ENCODE data around the gene GIGYF1. TPM values are rescaled to one million over a fixed set of nuclear protein-coding genes. Genes with fewer than 3 reads are reported as not detected.

Gene GIGYF1
- total and polyA plus RNA-seq, 2 donors (not counting 3 experiments of a cell fraction or from before 2014, with no cell fraction given), result 13.6 to 46.3 TPM

GRCh38 chr7:100671353-100672327 is 22.4 kb downstream of the GIGYF1 start:
- Histone ChIP-seq H3K36me3 (ENCODE audit: control insufficient read depth in 2 of 2, extremely low read depth in 1 of 2, insufficient read depth in 2 of 2, low read length in 2 of 2) (peaks cover 2 to 3% of the 10 kb centered on the region in 2 experiments), H3K27ac (ENCODE audit: insufficient read depth, low read depth, low read length) (no peak overlapping the region), H3K4me2 (ENCODE audit: insufficient read depth, low read length) (no peak overlapping the region), H2AFZ (ENCODE audit: low read depth, low read length) (no peak overlapping the region), H3K27me3 (ENCODE audit: control insufficient read depth in 2 of 2, insufficient read depth in 2 of 2, low read length in 2 of 2) (peaks cover 4 to 5% of the 10 kb centered on the region in 2 experiments), H3K9me1 (replicated peaks; ENCODE audit: control insufficient read depth, extremely low read depth, insufficient read depth, low read length) (no peaks in the 10 kb centered on the region), H3K4me3 (replicated peaks in 1 of 3; ENCODE audit: insufficient read depth in 1 of 3, low read depth in 1 of 3, low read length in 3 of 3) (no peak overlapping the region), H3K9ac (replicated peaks; ENCODE audit: extremely low read depth, insufficient read depth, low read length) (no peak overlapping the region), H3K9me3 (replicated peaks; ENCODE audit: control insufficient read depth, insufficient read depth, low read length) (no peaks in the 10 kb centered on the region), H3K4me1 (ENCODE audit: control insufficient read depth, extremely low read depth, insufficient read depth, low read length) (peaks cover 4% of the 10 kb centered on the region), H4K20me1 (replicated peaks; ENCODE audit: control insufficient read depth, extremely low read depth, insufficient read depth, low read length) (no peaks in the 10 kb centered on the region), H3K79me2 (ENCODE audit: control insufficient read depth, insufficient read depth, low read length) (peaks cover 24% of the 10 kb centered on the region)
- FAIRE-seq (no peak), DNase-seq (ENCODE audit: low read depth, low spot score) (no peak)
- dilution Hi-C loops (cut with MboI; ENCODE audit: extremely low pct_ligation_motif_present, low sequenced_read_pairs) (no loop called here), intact Hi-C loops (cut with micrococcal nuclease) (no loop called here)
- ChIA-PET CTCF (interaction anchor here (1.5 to 1.7 kb wide), 3 partner anchors 16 to 34 kb away, joined by 4 to 13 read pairs (median 4); partner anchors contain the start of genes ACTL6B and POP7), POLR2A (interaction anchor here (0.5 kb wide), 1 partner anchor 247 kb away, joined by 3 read pairs; no protein-coding TSS in a partner anchor)
- TF ChIP-seq MAX (IDR thresholded peaks at IDR 0.05; ENCODE audit: insufficient read depth, insufficient read length) (no peak), EZH2 (IDR thresholded peaks at IDR 0.05; ENCODE audit: borderline replicate concordance, low read depth, low read length, severe bottlenecking) (no peak), GATA2 (IDR thresholded peaks at IDR 0.05; ENCODE audit: insufficient read depth, insufficient read length, low read depth, low read length) (no peak), FOS (IDR thresholded peaks at IDR 0.05; ENCODE audit: borderline replicate concordance, insufficient read depth, low read length) (no peak), POLR2A (IDR thresholded peaks at IDR 0.05; ENCODE audit: low read depth, low read length) (no peak), JUN (IDR thresholded peaks at IDR 0.05; ENCODE audit: borderline replicate concordance, insufficient read depth, insufficient read length, low read depth) (no peak), POLR2AphosphoS5 (IDR thresholded peaks at IDR 0.05; ENCODE audit: insufficient read depth, low read depth, low read length) (no peak), MYC (IDR thresholded peaks at IDR 0.05; ENCODE audit: low read depth, low read length) (no peak), CTCF (IDR thresholded peaks at IDR 0.05; ENCODE audit: extremely low read depth in 1 of 2, insufficient read depth in 1 of 2, low read depth in 1 of 2, low read length in 2 of 2) (no peak)
- BruUV-seq (replicated peaks), result no TSS peak

Data from endothelial cell of umbilical vein (primary cell).